ENCODE data around the gene MPRIP. TPM values are rescaled to one million over a fixed set of nuclear protein-coding genes. Genes with fewer than 3 reads are reported as not detected.

Gene MPRIP
- polyA plus RNA-seq, 1 donor (not counting 4 experiments of a cell fraction or from before 2014, with no cell fraction given): 113 TPM

- H3K4me1 ChIP-seq (ENCODE audit: control insufficient read depth, extremely low read depth, insufficient read depth, low read length): peaks cover 17% of the 10 kb centered on the region
- TF ChIP-seq CTCF (optimal IDR thresholded peaks at IDR 0.05 in 1 of 3, IDR thresholded peaks at IDR 0.05 in 1 of 3, conservative IDR thresholded peaks at IDR 0.05 in 1 of 3; ENCODE audit: extremely low read depth in 1 of 3, insufficient read depth in 2 of 3, low read length in 3 of 3) (no peak), EZH2 (IDR thresholded peaks at IDR 0.05; ENCODE audit: low read length) (no peak)
- no peak overlapping the region for H3K9ac ChIP-seq (ENCODE audit: control insufficient read depth, extremely low read depth, insufficient read depth, low read length)
- H3K4me3 ChIP-seq (ENCODE audit: control insufficient read depth in 2 of 3, extremely low read depth in 1 of 3, insufficient read depth in 2 of 3, low read depth in 1 of 3, low read length in 3 of 3): no peak overlapping the region
- H2AFZ ChIP-seq (ENCODE audit: control insufficient read depth, low read length): no peak overlapping the region
- dilution Hi-C loops (cut with MboI; ENCODE audit: extremely low pct_ligation_motif_present, low sequenced_read_pairs): no loop called here
- no peaks in the 10 kb centered on the region for H3K27me3 ChIP-seq (ENCODE audit: control insufficient read depth, extremely low read depth, insufficient read depth, low read length)
- DNase-seq (ENCODE audit: low read depth, low spot score) (no peak), FAIRE-seq (no peak)
- no peaks in the 10 kb centered on the region for H3K9me1 ChIP-seq (ENCODE audit: control insufficient read depth, extremely low read depth, insufficient read depth, low read length)
- no peaks in the 10 kb centered on the region for H3K79me2 ChIP-seq (ENCODE audit: control insufficient read depth, insufficient read depth, low read length)
- no peaks in the 10 kb centered on the region for H3K9me3 ChIP-seq (ENCODE audit: control insufficient read depth, low read depth, low read length)
- no peaks in the 10 kb centered on the region for H4K20me1 ChIP-seq (ENCODE audit: control insufficient read depth, extremely low read depth, insufficient read depth, low read length)
- no peak overlapping the region for H3K4me2 ChIP-seq (ENCODE audit: control insufficient read depth, extremely low read depth, insufficient read depth, low read depth, low read length)
- H3K27ac ChIP-seq (ENCODE audit: control insufficient read depth, insufficient read depth, low read length): no peak overlapping the region
- no peaks in the 10 kb centered on the region for H3K36me3 ChIP-seq (ENCODE audit: control insufficient read depth in 2 of 2, extremely low read depth in 1 of 2, insufficient read depth in 2 of 2, low read length in 2 of 2)
Observed at GRCh38 chr17:17022011-17022410, 20.2 kb upstream of the MPRIP start.

- Histone ChIP-seq H3K4me3 (ENCODE audit: control insufficient read depth in 2 of 3, extremely low read depth in 1 of 3, insufficient read depth in 2 of 3, low read depth in 1 of 3, low read length in 3 of 3) (no peak overlapping the region), H4K20me1 (ENCODE audit: control insufficient read depth, extremely low read depth, insufficient read depth, low read length) (no peaks in the 10 kb centered on the region), H3K9ac (ENCODE audit: control insufficient read depth, extremely low read depth, insufficient read depth, low read length) (no peak overlapping the region), H3K9me3 (ENCODE audit: control insufficient read depth, low read depth, low read length) (no peaks in the 10 kb centered on the region), H3K36me3 (ENCODE audit: control insufficient read depth in 2 of 2, extremely low read depth in 1 of 2, insufficient read depth in 2 of 2, low read length in 2 of 2) (no peaks in the 10 kb centered on the region), H3K79me2 (ENCODE audit: control insufficient read depth, insufficient read depth, low read length) (no peaks in the 10 kb centered on the region), H3K9me1 (ENCODE audit: control insufficient read depth, extremely low read depth, insufficient read depth, low read length) (no peaks in the 10 kb centered on the region), H3K4me1 (ENCODE audit: control insufficient read depth, extremely low read depth, insufficient read depth, low read length) (peaks cover 19% of the 10 kb centered on the region), H3K4me2 (ENCODE audit: control insufficient read depth, extremely low read depth, insufficient read depth, low read depth, low read length) (no peak overlapping the region), H3K27ac (ENCODE audit: control insufficient read depth, insufficient read depth, low read length) (no peak overlapping the region), H3K27me3 (ENCODE audit: control insufficient read depth, extremely low read depth, insufficient read depth, low read length) (no peaks in the 10 kb centered on the region), H2AFZ (ENCODE audit: control insufficient read depth, low read length) (no peak overlapping the region)
- no peak for TF ChIP-seq CTCF (optimal IDR thresholded peaks at IDR 0.05 in 1 of 3, IDR thresholded peaks at IDR 0.05 in 1 of 3, conservative IDR thresholded peaks at IDR 0.05 in 1 of 3; ENCODE audit: extremely low read depth in 1 of 3, insufficient read depth in 2 of 3, low read length in 3 of 3)
- no peak for TF ChIP-seq EZH2 (IDR thresholded peaks at IDR 0.05; ENCODE audit: low read length)
- DNase-seq (ENCODE audit: low read depth, low spot score) (no peak), FAIRE-seq (no peak)
- dilution Hi-C loops (cut with MboI; ENCODE audit: extremely low pct_ligation_motif_present, low sequenced_read_pairs): no loop called here
Observed at GRCh38 chr17:17022456-17022855, 19.8 kb upstream of the MPRIP start.
